ENCODE data around the gene IL27RA.

The IL27RA gene

GRCh38 chr19:14080887-14081796 is 49.6 kb downstream of the IL27RA start:
- Histone ChIP-seq H2AFZ (ENCODE audit: low read depth, low read length) (peak overlapping the region; percentile 66), H3K4me2 (ENCODE audit: low read length) (peak overlapping the region; percentile 87), H3K27me3 (ENCODE audit: low read depth, low read length) (no peaks in the 10 kb centered on the region), H3K27ac (ENCODE audit: low read length) (peak overlapping the region; percentile 55), H3K36me3 (replicated peaks; ENCODE audit: low read depth, low read length) (no peaks in the 10 kb centered on the region), H4K20me1 (ENCODE audit: insufficient read depth, low read length) (no peaks in the 10 kb centered on the region), H3K79me2 (ENCODE audit: low read length) (no peaks in the 10 kb centered on the region), H3K9ac (ENCODE audit: low read length) (peak overlapping the region; percentile 76), H3K9me3 (ENCODE audit: insufficient read depth, low read length) (no peaks in the 10 kb centered on the region), H3K4me3 (ENCODE audit: low read length) (peak overlapping the region; percentile 82), H3K4me1 (ENCODE audit: low read length) (peaks cover 14% of the 10 kb centered on the region)
- TF ChIP-seq CTCF (IDR thresholded peaks at IDR 0.05; ENCODE audit: low read depth, low read length) (no peak), EZH2phosphoT487 (IDR thresholded peaks at IDR 0.05; ENCODE audit: low read depth) (no peak)

GRCh38 chr19:14081797-14082674 is 50.5 kb downstream of the IL27RA start:
- Histone ChIP-seq H3K27me3 (ENCODE audit: low read depth, low read length) (no peaks in the 10 kb centered on the region), H2AFZ (ENCODE audit: low read depth, low read length) (peak overlapping the region; percentile 66; the same call in 1 of the 2 replicates), H3K79me2 (ENCODE audit: low read length) (no peaks in the 10 kb centered on the region), H3K4me3 (ENCODE audit: low read length) (peak overlapping the region; percentile 82), H3K4me2 (ENCODE audit: low read length) (peak overlapping the region; percentile 87), H3K4me1 (ENCODE audit: low read length) (peaks cover 14% of the 10 kb centered on the region), H3K36me3 (replicated peaks; ENCODE audit: low read depth, low read length) (peaks cover 3% of the 10 kb centered on the region), H3K9me3 (ENCODE audit: insufficient read depth, low read length) (no peaks in the 10 kb centered on the region), H4K20me1 (ENCODE audit: insufficient read depth, low read length) (no peaks in the 10 kb centered on the region), H3K9ac (ENCODE audit: low read length) (peak overlapping the region; percentile 76), H3K27ac (ENCODE audit: low read length) (peak overlapping the region; percentile 20)
- no peak for TF ChIP-seq CTCF (IDR thresholded peaks at IDR 0.05; ENCODE audit: low read depth, low read length)
- TF ChIP-seq EZH2phosphoT487 (IDR thresholded peaks at IDR 0.05; ENCODE audit: low read depth) = no peak

GRCh38 chr19:14082675-14082960 is 51.1 kb downstream of the IL27RA start:
- no peaks in the 10 kb centered on the region for H4K20me1 ChIP-seq (ENCODE audit: insufficient read depth, low read length)
- no peak overlapping the region; the same call in 1 of the 2 replicates for H3K4me2 ChIP-seq (ENCODE audit: low read length)
- no peak for TF ChIP-seq CTCF (IDR thresholded peaks at IDR 0.05; ENCODE audit: low read depth, low read length)
- TF ChIP-seq EZH2phosphoT487 (IDR thresholded peaks at IDR 0.05; ENCODE audit: low read depth) = no peak
- no peaks in the 10 kb centered on the region for H3K9me3 ChIP-seq (ENCODE audit: insufficient read depth, low read length)
- no peak overlapping the region for H3K27ac ChIP-seq (ENCODE audit: low read length)
- H3K36me3 ChIP-seq (replicated peaks; ENCODE audit: low read depth, low read length) = peaks cover 3% of the 10 kb centered on the region
- no peak overlapping the region for H3K4me3 ChIP-seq (ENCODE audit: low read length)
- H2AFZ ChIP-seq (ENCODE audit: low read depth, low read length) = no peak overlapping the region
- no peaks in the 10 kb centered on the region for H3K79me2 ChIP-seq (ENCODE audit: low read length)
- no peak overlapping the region for H3K9ac ChIP-seq (ENCODE audit: low read length)
- no peaks in the 10 kb centered on the region for H3K27me3 ChIP-seq (ENCODE audit: low read depth, low read length)
- peaks cover 14% of the 10 kb centered on the region for H3K4me1 ChIP-seq (ENCODE audit: low read length)

Data from OCI-LY3 (cell line).